ENCODE measurements around the gene LPO.

Gene LPO

GRCh38 chr17:58303971-58304749, 65.8 kb downstream of the LPO start:
- DNase-seq (ENCODE audit: low spot score) = no peak

DNA sequence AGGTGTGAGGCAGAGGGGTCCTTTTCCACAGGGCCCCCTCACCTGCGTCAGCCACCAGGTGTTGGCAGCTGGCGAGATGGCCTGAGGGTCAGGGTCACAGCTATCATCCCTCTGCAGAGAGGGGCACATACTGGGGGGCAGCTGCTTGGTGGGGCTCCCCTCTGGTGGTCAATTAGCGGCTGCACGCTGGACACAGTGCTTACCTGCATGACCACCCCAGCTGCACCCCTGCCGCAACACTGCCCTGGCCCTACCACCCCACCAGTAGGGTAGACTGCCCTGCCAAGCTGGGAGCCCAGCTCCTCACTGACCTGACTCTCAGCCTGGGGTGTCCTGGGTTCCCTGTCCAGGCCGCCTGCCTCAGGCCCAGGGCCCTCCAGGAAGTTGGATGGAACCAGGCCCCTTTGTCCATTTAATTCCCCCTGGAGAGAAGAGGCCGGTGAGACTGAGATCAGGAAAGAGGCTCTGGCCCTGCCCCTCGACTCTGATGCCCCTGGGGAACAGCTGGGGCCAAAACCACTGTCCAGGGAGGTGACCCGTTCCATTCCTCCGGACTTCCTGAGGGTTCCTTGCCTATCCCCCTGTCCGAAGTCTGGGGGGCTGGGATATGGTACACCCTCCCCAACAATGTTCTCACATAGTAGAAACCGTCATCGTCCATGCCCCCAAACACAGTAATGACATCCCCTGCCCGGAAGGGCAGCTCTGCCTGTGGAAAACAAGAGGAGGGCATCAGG, 66.5 kb downstream of the LPO start:
- no peak for DNase-seq (ENCODE audit: low spot score)

GRCh38 chr17:58305626-58306025, 67.2 kb downstream of the LPO start:
- DNase-seq (ENCODE audit: low spot score) = no peak

DNA sequence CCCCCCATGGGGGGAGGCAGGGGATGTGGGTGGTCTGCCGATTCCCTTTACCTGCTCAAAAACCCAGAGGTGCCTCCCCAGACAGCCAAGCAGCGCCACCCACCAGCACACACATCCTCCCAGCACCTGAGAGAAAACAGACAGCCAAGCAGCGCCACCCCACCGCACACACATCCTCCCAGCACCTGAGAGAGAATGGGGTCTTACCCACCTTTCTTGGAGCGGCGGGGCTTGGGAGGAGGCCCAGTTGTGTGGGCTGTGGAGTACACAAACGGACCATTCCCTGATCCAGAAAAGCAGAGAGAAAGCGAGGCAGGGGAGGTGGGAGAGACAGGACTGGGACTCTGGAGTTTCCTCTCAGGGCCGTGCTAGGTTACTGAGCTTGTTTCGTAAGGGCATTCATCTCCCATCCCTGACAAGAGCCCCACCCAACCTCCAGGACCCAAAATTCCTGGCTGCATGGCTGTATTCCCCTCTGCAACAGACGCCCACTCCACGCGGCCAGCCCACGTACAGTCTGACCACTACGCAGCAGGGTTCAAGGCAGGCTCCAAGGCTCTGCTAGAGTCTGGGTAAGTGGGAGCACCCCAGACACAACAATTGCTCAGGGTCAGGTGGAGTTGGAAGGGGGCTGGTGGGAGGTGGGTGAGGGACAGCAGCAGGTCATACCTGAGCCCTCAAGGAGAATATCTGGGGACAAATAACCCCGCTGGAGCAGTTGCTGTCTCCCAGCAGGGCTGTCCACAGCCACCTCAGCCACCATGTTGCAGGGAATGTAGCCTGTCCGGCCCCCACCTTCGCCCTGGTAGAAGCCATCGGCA, 68.0 kb downstream of the LPO start:
- no peak for DNase-seq (ENCODE audit: low spot score)

DNA sequence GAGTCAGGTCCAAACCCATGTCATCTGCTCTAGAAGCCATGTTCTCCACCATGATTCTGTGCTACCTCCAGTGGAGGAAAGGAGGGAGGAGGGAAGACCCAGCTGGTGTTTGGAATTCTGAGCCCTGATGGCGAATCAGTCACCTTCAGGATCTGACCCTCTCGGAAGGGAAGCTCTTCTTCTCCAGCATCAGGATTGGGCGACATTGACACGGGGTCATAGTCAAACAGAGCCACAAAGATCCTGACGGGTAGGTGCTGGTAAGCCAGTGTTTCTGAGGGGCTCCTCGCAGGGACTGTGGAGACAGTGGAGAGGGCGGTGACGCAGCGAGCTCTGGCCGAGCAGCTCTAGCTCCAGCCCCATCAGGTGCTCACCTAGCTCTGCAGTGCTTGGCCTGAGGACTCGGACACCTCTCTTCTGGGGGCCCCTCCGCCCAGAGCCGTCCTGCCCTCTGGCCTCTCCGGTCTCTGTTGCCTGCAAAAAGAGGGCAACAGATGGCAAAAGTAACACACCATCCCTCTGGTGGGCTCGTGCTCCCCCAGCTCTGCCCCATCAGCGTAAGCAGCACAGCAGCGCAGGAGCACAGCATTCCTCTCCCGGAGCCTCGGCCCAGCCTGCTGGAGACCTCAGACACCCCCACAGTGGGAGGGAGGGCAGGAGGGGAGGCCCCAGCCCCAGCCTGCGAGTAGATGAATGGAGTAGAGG, 69.2 kb downstream of the LPO start:
- DNase-seq (ENCODE audit: low spot score) = no peak

GRCh38 chr17:58308173-58308984, 70.0 kb downstream of the LPO start:
- no peak for DNase-seq (ENCODE audit: low spot score)

DNA sequence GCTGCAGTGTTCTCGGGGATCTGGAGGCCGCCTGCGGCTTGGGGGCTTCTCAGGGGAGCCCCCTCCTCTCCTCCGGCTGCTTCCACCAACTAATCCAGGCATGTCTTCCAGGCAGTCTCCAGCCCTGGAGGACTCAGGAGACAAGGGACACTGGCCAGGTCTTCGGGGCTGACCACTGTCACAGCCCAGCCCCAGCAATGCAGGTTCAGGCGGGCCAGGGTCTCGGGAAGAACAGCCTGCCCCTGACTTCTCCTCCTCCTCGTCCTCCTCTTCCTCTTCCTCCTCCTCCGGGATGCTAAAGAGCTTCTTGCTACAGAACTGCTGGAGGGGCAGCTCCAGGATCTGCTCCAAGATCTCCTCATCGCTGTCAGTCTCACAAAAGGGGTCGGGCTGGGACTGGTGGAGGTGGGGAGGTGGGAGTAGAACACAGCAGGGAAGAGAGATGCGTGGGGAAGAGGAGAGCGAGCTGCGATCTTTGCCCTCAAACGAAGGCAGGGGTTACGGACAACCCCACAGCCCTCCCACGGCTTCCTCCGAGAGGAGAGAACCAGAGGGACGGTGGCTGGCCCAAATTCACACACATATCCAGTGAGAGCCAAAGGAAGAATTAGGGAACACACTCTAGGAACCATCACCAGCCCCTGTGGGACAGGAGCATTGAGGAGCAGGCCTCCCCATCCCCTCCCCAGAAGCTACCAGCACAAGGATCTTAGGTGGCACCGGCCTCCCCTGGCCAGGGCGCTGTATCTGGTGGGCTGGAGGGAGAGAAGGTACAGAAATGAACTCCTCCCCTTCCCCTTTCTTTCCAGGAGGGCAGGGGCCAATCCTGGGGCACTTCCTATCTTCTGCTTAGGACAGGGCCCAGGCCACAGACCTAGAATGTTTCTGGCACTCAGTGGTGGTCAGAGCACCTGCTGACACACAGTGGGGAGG, 70.9 kb downstream of the LPO start:
- DNase-seq (ENCODE audit: low spot score) = no peak

- DNase-seq (ENCODE audit: low spot score) = no peak
Measured at GRCh38 chr17:58309918-58310259, 71.5 kb downstream of the LPO start.

DNA sequence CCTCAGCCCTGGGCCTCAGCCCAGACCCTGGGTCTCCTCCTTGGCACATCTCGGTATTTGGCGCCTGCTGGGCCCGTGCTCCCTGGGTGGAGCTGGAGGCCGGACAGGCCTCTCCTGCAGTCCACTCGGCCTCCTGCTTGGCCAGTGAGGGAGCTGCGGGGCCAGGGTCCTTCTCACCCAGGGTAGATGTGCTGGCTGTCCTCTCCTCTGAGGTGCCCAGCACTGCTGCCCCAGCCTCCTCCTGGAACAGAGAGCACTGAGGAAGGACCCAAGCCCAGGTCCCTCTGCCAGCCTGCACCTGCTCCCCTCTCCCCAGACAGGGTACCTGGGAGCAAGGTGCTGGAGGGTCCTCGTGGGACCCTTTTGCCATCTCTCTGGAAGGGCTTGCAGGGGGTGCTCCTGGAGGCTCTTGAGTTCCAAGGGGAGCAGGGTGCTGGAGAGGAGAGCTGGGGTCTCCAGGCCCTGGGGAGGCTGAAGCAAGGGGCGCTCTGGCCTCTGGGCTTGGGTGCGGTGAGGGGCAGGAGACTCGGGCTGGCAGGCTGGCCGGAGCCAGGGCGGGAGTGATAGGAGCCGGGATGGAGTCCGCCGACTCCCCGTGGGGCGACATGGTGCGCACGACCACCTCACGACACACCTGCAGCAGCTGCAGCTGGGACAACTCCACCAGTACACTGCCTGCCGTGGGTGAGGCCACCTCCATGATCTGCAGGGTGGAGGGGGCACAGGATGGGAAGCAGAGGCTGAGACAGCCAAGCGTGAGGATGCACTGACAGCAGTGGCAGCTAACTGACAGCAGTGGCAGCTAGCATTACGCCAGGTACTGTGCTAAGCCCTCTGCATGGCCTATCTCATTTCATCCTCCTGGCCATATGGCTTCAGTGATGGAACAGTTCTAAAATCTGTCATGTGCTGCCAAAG, 72.4 kb downstream of the LPO start:
- no peak for DNase-seq (ENCODE audit: low spot score)

GRCh38 chr17:58311429-58311894, 73.1 kb downstream of the LPO start:
- no peak for DNase-seq (ENCODE audit: low spot score)

DNA sequence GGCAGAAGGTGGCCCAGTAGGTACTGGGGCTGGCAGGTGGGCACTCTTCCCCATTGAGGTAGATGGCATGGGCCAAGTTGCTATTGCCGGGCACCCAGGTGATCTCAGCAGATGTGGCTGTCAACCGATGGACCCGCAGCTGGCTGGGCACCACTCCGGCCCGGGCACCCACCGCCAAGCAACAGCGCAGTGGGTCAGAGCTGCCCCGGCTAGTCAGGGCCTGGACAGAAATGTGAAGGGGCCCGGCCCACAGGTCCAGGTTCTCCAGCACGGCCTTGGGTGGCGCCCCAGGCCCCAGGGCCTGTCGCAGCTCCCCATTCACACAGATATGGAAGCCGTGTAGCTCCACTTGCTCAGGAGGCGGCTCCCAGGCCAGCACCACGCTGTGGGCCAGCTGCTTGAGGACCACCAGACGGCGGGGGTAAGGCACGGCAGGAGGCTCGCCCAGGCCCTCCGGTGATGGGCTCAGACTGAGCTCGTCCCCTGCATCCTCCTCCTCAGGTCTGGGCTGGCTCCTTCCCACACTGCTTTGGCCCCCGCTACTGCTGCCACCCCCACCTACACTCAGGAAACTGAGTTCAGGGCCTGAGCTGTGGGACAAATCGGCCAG, 73.7 kb downstream of the LPO start:
- no peak for DNase-seq (ENCODE audit: low spot score)

DNA sequence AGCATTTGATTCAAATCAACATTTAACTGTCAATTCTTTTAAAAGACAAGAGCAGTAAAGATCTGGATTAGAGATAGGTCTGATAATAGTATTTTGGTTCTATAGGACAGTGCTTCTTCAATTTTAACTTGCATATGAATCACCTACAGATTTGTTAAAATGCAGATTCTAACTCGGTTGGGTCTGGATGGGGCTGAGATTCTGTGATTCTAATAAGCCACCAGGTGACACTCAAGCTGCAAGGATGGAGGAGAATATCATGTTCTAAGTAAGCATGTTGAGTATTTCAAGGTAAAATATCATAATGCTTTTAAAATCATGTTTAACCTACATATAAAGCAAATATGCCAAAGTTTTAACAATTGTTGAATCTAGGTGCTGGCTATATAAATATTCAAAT, 74.4 kb downstream of the LPO start:
- no peak for DNase-seq (ENCODE audit: low spot score)

- no peak for DNase-seq (ENCODE audit: low spot score)
Measured at GRCh38 chr17:58313815-58314705, 75.7 kb downstream of the LPO start.

DNA sequence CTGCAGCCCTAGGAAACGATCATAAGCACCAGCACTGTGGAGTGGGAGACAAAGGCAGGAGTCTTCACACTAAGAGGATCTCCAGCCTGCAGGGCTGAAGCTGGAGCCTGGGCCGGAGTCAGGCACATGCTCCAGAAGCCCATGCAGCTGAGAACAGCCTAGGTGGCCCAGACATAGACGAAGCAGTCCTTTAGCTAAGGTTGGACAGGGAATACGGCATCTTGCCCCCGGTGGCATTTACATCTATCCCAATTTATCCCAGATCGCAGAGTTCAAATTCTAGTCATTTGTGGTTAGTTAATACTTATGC, 76.3 kb downstream of the LPO start:
- DNase-seq (ENCODE audit: low spot score) = no peak

DNA sequence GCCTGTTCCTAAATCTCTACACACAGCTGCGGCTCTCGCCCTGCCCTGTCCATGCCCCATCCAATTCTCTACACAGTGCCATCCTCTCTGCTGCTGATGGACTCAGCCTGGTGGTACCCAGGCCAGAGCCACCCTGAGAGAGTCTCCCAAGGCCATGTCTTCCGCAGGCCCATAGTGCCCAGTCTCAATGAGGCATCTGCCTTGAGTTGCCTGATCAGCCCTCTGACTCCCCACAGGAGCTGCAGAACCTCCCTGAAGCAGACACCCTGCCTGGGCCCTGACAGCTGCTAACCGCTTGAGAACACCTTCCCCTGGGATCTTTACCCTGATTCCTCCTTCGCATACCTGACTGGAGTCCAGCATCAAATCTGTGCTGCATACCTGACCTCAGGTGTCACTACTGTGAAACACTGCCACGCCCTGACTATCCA, 76.9 kb downstream of the LPO start:
- no peak for DNase-seq (ENCODE audit: low spot score)

DNA sequence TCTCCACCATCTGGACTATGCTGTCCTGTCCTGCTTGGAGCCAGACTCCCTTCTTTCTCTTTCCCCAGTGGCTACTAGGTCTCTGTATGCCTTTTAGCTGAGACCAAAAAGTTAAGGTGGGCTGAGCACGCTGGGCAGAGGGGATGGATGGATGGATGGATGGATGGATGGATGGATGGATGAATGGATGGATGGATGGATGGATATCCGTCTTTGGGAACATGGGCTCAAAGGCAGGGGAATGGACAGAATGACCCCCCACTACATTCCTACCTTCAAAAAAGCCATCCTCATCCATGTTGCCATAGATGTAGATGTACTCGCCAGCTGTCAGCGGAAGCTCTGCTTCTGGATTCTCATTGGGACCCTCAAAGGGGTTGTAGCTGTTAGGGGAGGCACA, 77.4 kb downstream of the LPO start:
- DNase-seq (ENCODE audit: low spot score) = no peak

GRCh38 chr17:58316260-58316960, 78.0 kb downstream of the LPO start:
- no peak for DNase-seq (ENCODE audit: low spot score)
